HG02798 (cell line): Measurements from ENCODE around the gene SIRPB1.
"Not testable (repeated sequence)": the region's sequence is repeated elsewhere in the genome, so short reads cannot be mapped to it uniquely, and the experiment has no call there.

Experiments
- ATAC-seq: cut with Tn5 transposase; IDR thresholded peaks from one replicate; pipeline ENCODE4 v1.9.1; 2021; ENCODE audit warnings: mild to moderate bottlenecking; ENCODE audit not compliant: unreplicated experiment, poor library complexity

SIRPB1 gene

GRCh38 chr20:1637755-1638154 is 17.9 kb upstream of the SIRPB1 start:
- ATAC-seq = no peak

GRCh38 chr20:1637226-1637625 is 17.4 kb upstream of the SIRPB1 start:
- no peak for ATAC-seq

- no peak for ATAC-seq
Observed at GRCh38 chr20:1636621-1637020, 16.8 kb upstream of the SIRPB1 start.

- no peak for ATAC-seq
Observed at GRCh38 chr20:1635291-1635979, 15.6 kb upstream of the SIRPB1 start.

GRCh38 chr20:1633535-1633934 is 13.7 kb upstream of the SIRPB1 start:
- ATAC-seq = no peak

- no peak for ATAC-seq
Observed at GRCh38 chr20:1632178-1632577, 12.4 kb upstream of the SIRPB1 start.

GRCh38 chr20:1631309-1632151 is 11.7 kb upstream of the SIRPB1 start:
- no peak for ATAC-seq

GRCh38 chr20:1630186-1630585 is 10.4 kb upstream of the SIRPB1 start:
- ATAC-seq = no peak

- no peak for ATAC-seq
Observed at GRCh38 chr20:1629321-1629720, 9.5 kb upstream of the SIRPB1 start.

- no peak for ATAC-seq
Observed at GRCh38 chr20:1628621-1629020, 8.8 kb upstream of the SIRPB1 start.

- no peak for ATAC-seq
Observed at GRCh38 chr20:1627200-1627550, 7.4 kb upstream of the SIRPB1 start.

- no peak for ATAC-seq
Observed at GRCh38 chr20:1626528-1627199, 6.9 kb upstream of the SIRPB1 start.

- no peak for ATAC-seq
Observed at GRCh38 chr20:1625083-1625690, 5.4 kb upstream of the SIRPB1 start.

GRCh38 chr20:1623501-1624205 is 3.8 kb upstream of the SIRPB1 start:
- ATAC-seq = no peak

GRCh38 chr20:1622450-1622849 is 2.6 kb upstream of the SIRPB1 start:
- ATAC-seq = no peak

- ATAC-seq = no peak
Observed at GRCh38 chr20:1621316-1621715, 1.5 kb upstream of the SIRPB1 start.

GRCh38 chr20:1618954-1619540 is 762 bp downstream of the SIRPB1 start:
- ATAC-seq = no peak

GRCh38 chr20:1618479-1618878 is 1.3 kb downstream of the SIRPB1 start:
- ATAC-seq = no peak

GRCh38 chr20:1616858-1617434 is 2.9 kb downstream of the SIRPB1 start:
- ATAC-seq = no peak

GRCh38 chr20:1610404-1610803 is 9.4 kb downstream of the SIRPB1 start:
- ATAC-seq = not testable (repeated sequence)
